PC-3 (cell line): ENCODE data around the gene EPN2. TPM values are rescaled to one million over a fixed set of nuclear protein-coding genes. Genes with fewer than 3 reads are reported as not detected.

Experiments used
- ATAC-seq: fragments of 200-7000 bp; cut with Tn5 transposase; 2 replicates; pipeline ENCODE4 v1.9.1; 2020; ENCODE audit warnings: mild to moderate bottlenecking, moderate library complexity
- BruUV-seq: library from RNA; stranded (reverse); fragments of 400-500 nt; replicated peaks from 2 replicates; lab custom pipeline; 2021; lab: Mats Ljungman, UMichigan
- CTCF ChIA-PET: fragments of 300-600 bp; sonication (Branson Sonifier 250); formaldehyde crosslinking; loops from one replicate; lab custom pipeline; 2022; ENCODE audit warnings: antibody characterized with exemption; lab: Charles Lee
- POLR2A ChIA-PET: fragments of 300-600 bp; sonication (Branson Sonifier 250); formaldehyde crosslinking; loops from one replicate; lab custom pipeline; 2022; ENCODE audit warnings: antibody characterized with exemption; ENCODE audit not compliant: unreplicated experiment; lab: Charles Lee
- DNase-seq: peaks from one replicate; pipeline ENCODE4 v3.0.0-alpha.2; 2015
- H2AFZ ChIP-seq: fragments of 300-600 bp; sonication (generic); 2 replicates; pipeline ENCODE4 v1.6.0; 2016; ENCODE audit warnings: antibody characterized with exemption, low read length
- H3F3A ChIP-seq: fragments of 300-600 bp; sonication (generic); one replicate; pipeline ENCODE4 v1.6.0; 2017; ENCODE audit warnings: antibody characterized with exemption, low read length, control low read depth, mild to moderate bottlenecking; ENCODE audit not compliant: unreplicated experiment
- H3K27ac ChIP-seq: fragments of 300-600 bp; sonication (generic); 2 replicates; pipeline ENCODE4 v1.5.1; 2016; ENCODE audit warnings: mild to moderate bottlenecking, low read length
- H3K27me3 ChIP-seq: fragments of 300-600 bp; sonication (generic); 2 replicates; pipeline ENCODE4 v1.6.1; 2016; ENCODE audit warnings: low read length, mixed read lengths
- H3K36me3 ChIP-seq: fragments of 300-600 bp; sonication (generic); 2 replicates; pipeline ENCODE4 v1.6.1; 2016; ENCODE audit warnings: low read depth, mixed run types, low read length, mixed read lengths
- H3K4me1 ChIP-seq: fragments of 300-600 bp; sonication (generic); 2 replicates; pipeline ENCODE4 v1.5.1; 2016; ENCODE audit warnings: low read length; ENCODE audit not compliant: insufficient read depth
- H3K4me2 ChIP-seq: fragments of 300-600 bp; sonication (generic); 2 replicates; pipeline ENCODE4 v1.6.0; 2016; ENCODE audit warnings: low read length
- H3K4me3 ChIP-seq: fragments of 300-600 bp; sonication (generic); 2 replicates; pipeline ENCODE4 v1.5.1; 2016; ENCODE audit warnings: mild to moderate bottlenecking, low read length, mixed read lengths
- H3K79me2 ChIP-seq: fragments of 300-600 bp; sonication (generic); 2 replicates; pipeline ENCODE4 v1.6.1; 2017; ENCODE audit warnings: low read length, mixed read lengths
- H3K9ac ChIP-seq: fragments of 300-600 bp; sonication (generic); 2 replicates; pipeline ENCODE4 v1.6.0; 2016; ENCODE audit warnings: mild to moderate bottlenecking, low read length
- H3K9me2 ChIP-seq: fragments of 300-600 bp; sonication (generic); replicated peaks from 2 replicates; pipeline ENCODE4 v1.6.1; 2016; ENCODE audit warnings: mixed run types, low read length, mixed read lengths
- H3K9me3 ChIP-seq: fragments of 300-600 bp; sonication (generic); 2 replicates; pipeline ENCODE4 v1.6.1; 2016; ENCODE audit warnings: low read length, mixed read lengths
- H4K20me1 ChIP-seq: fragments of 300-600 bp; sonication (generic); 2 replicates; pipeline ENCODE4 v1.6.1; 2016; ENCODE audit warnings: low read length, mixed read lengths
- EZH2 ChIP-seq: fragments of 300-600 bp; sonication (generic); IDR thresholded peaks from one replicate; pipeline ENCODE4 v1.6.1; 2017; ENCODE audit warnings: antibody characterized with exemption, mild to moderate bottlenecking, low read length; ENCODE audit not compliant: unreplicated experiment
- EZH2phosphoT487 ChIP-seq: fragments of 300-600 bp; sonication (generic); IDR thresholded peaks from 2 replicates; pipeline ENCODE4 v1.6.1; 2018; ENCODE audit warnings: mild to moderate bottlenecking, antibody characterized with exemption, low read length, borderline replicate concordance
- intact Hi-C: fragments of 100-400 bp; cut with micrococcal nuclease; formaldehyde crosslinking; loops from 2 replicates; pipeline ENCODE4 v1.9.0; 2023
- total RNA-seq: library from RNA; depleted of rRNA; stranded (reverse); fragments of >200 nt; gene quantifications from 2 replicates; pipeline ENCODE4 v1.2.3, GENCODE V29; 2014
- TF ChIP-seq, protein P1 (sequence below): fragments of 300-600 bp; sonication (generic); conservative IDR thresholded peaks from 2 replicates; pipeline ENCODE4 v1.5.1; 2017; ENCODE audit warnings: antibody characterized with exemption, low read depth, mild to moderate bottlenecking, low read length

EPN2 gene
- total RNA-seq, 1 experiment from 2014 or later = 46.4 TPM

DNA sequence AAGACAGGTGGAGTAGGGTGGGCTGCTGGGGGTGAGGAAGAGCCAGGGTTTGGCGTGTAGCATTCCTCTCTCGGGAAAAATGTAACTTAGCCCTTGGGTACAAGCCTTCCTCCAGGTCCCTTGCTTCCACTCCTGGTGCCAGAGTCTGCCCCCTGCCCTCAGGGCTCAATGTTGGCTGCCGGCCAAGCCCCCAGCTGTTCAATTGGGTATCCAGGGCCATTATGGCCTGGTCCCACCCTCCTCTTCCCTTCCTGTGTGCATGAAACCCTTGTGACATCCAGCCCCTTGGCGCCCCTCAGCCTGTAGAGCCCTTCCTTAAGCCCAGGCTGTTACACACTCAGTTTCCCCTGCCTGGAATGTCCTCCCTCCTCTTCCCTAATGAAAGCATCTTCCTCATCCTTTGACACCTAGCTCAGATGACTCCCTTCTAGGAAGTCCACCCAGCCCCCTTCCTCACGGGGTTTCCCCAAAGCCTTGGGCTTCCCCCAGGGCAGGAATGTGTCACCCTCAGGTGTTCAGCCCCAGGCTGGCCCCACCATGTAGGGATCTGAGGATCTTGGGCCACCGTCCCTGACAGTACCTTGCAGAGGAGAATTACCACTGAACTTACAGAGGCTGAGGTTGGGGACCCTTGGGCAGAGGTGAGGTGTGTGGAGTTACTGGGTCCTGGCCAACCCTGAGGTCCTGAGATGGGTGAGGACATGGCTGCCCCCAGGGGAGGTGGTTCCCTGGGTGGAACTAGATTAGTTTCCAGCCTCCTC lies 95.4 kb downstream of the EPN2 start:
- no peak overlapping the region for H3K9ac ChIP-seq
- no peaks in the 10 kb centered on the region for H3K79me2 ChIP-seq
- no peaks in the 10 kb centered on the region; the same call in 1 of the 2 replicates for H3K36me3 ChIP-seq
- TF ChIP-seq EZH2 = no peak
- no peak for TF ChIP-seq EZH2phosphoT487
- TF ChIP-seq, protein P1, sequence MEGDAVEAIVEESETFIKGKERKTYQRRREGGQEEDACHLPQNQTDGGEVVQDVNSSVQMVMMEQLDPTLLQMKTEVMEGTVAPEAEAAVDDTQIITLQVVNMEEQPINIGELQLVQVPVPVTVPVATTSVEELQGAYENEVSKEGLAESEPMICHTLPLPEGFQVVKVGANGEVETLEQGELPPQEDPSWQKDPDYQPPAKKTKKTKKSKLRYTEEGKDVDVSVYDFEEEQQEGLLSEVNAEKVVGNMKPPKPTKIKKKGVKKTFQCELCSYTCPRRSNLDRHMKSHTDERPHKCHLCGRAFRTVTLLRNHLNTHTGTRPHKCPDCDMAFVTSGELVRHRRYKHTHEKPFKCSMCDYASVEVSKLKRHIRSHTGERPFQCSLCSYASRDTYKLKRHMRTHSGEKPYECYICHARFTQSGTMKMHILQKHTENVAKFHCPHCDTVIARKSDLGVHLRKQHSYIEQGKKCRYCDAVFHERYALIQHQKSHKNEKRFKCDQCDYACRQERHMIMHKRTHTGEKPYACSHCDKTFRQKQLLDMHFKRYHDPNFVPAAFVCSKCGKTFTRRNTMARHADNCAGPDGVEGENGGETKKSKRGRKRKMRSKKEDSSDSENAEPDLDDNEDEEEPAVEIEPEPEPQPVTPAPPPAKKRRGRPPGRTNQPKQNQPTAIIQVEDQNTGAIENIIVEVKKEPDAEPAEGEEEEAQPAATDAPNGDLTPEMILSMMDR = no peak
- no peaks in the 10 kb centered on the region for H3K9me3 ChIP-seq
- no peak overlapping the region for H3K4me2 ChIP-seq
- ChIA-PET CTCF (no interaction called here), POLR2A (no interaction called here)
- H3K4me3 ChIP-seq = no peak overlapping the region
- no peak overlapping the region for H3K27ac ChIP-seq
- no peaks in the 10 kb centered on the region for H3K9me2 ChIP-seq
- no peaks in the 10 kb centered on the region for H4K20me1 ChIP-seq
- H3K4me1 ChIP-seq = peaks cover 2% of the 10 kb centered on the region
- H2AFZ ChIP-seq = no peak overlapping the region
- BruUV-seq = no TSS peak
- intact Hi-C loops = no loop called here
- no peaks in the 10 kb centered on the region for H3K27me3 ChIP-seq
- DNase-seq = no peak
- ATAC-seq = no peak
- H3F3A ChIP-seq = no peaks in the 10 kb centered on the region

DNA sequence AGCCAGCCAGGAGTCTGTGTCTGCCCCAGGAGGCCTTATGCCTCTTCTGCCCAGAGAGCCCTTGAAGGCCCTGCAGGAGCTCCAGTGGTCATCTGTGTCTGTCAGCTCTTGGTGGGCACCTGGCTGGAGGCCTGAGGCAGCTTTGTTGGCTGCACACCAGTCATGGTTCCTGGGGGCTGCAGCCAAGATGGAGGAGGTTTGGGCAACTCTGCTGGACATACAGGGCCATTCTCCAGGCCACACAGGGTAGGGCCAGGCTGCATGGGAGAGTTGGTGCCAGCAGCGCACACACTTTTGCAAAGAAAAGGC lies 95.9 kb downstream of the EPN2 start:
- Histone ChIP-seq H2AFZ (no peak overlapping the region), H3K4me2 (no peak overlapping the region), H3K27ac (no peak overlapping the region), H4K20me1 (no peaks in the 10 kb centered on the region), H3F3A (no peaks in the 10 kb centered on the region), H3K79me2 (no peaks in the 10 kb centered on the region), H3K9me3 (no peaks in the 10 kb centered on the region), H3K4me3 (no peak overlapping the region), H3K4me1 (no peaks in the 10 kb centered on the region), H3K9me2 (no peaks in the 10 kb centered on the region), H3K9ac (no peak overlapping the region), H3K36me3 (no peaks in the 10 kb centered on the region), H3K27me3 (no peaks in the 10 kb centered on the region)
- no peak for ATAC-seq
- CTCF ChIA-PET = no interaction called here
- BruUV-seq = no TSS peak
- intact Hi-C loops = no loop called here
- no peak for TF ChIP-seq EZH2phosphoT487
- TF ChIP-seq EZH2 = no peak
- TF ChIP-seq, protein P1 = no peak
- POLR2A ChIA-PET = no interaction called here
- no peak for DNase-seq

- Histone ChIP-seq H3K4me1 (no peaks in the 10 kb centered on the region), H3K27me3 (no peaks in the 10 kb centered on the region), H3F3A (no peaks in the 10 kb centered on the region), H3K9me2 (no peaks in the 10 kb centered on the region), H3K36me3 (no peaks in the 10 kb centered on the region), H3K79me2 (no peaks in the 10 kb centered on the region), H4K20me1 (no peaks in the 10 kb centered on the region), H3K9me3 (no peaks in the 10 kb centered on the region), H3K4me2 (no peak overlapping the region), H3K27ac (no peak overlapping the region), H3K9ac (no peak overlapping the region), H2AFZ (no peak overlapping the region), H3K4me3 (no peak overlapping the region)
- ATAC-seq = no peak
- no TSS peak for BruUV-seq
- TF ChIP-seq, protein P1 = no peak
- no peak for TF ChIP-seq EZH2phosphoT487
- no peak for TF ChIP-seq EZH2
- ChIA-PET CTCF (no interaction called here), POLR2A (no interaction called here)
- DNase-seq = no peak
- intact Hi-C loops = no loop called here
These were observed 96.6 kb downstream of the EPN2 start for GRCh38 chr17:19333736-19334290.
